ENCODE data around the gene RALB. TPM values are rescaled to one million over a fixed set of nuclear protein-coding genes. Genes with fewer than 3 reads are reported as not detected.

The RALB gene
- total and polyA plus RNA-seq, 2 experiments from 2014 or later = 15.2 to 17.4 TPM

- Histone ChIP-seq H3K9me2 (ENCODE audit: insufficient read depth) (no peaks in the 10 kb centered on the region), H2AFZ (no peak overlapping the region), H3K79me2 (replicated peaks; ENCODE audit: insufficient read depth) (no peaks in the 10 kb centered on the region), H3K4me2 (no peak overlapping the region), H3F3A (replicated peaks; ENCODE audit: low read depth) (no peaks in the 10 kb centered on the region), H3K36me3 (ENCODE audit: insufficient read depth) (no peaks in the 10 kb centered on the region), H3K4me1 (ENCODE audit: insufficient read depth) (no peaks in the 10 kb centered on the region; the same call in 1 of the 2 replicates), H3K27me3 (ENCODE audit: insufficient read depth) (peaks cover 47% of the 10 kb centered on the region), H4K20me1 (replicated peaks; ENCODE audit: insufficient read depth) (peaks cover 4% of the 10 kb centered on the region), H3K27ac (ENCODE audit: low read depth) (no peak overlapping the region), H3K4me3 (no peak overlapping the region)
- DNase-seq (ENCODE audit: low spot score) (no peak), ATAC-seq (no peak)
- no peaks in the 10 kb centered on the region for H3K36me3 Mint-ChIP-seq (ENCODE audit: low read depth)
- TF ChIP-seq ZNF114 (CRISPR knock-in tag; IDR thresholded peaks at IDR 0.05) (no peak), EZH2phosphoT487 (IDR thresholded peaks at IDR 0.05; ENCODE audit: unreplicated experiment) (no peak), ZNF462 (CRISPR knock-in tag; IDR thresholded peaks at IDR 0.05) (no peak), POLR2AphosphoS5 (IDR thresholded peaks at IDR 0.05; ENCODE audit: low read depth) (no peak), ZNF331 (CRISPR knock-in tag; IDR thresholded peaks at IDR 0.05; ENCODE audit: low read depth) (no peak), CREB1 (CRISPR knock-in tag; IDR thresholded peaks at IDR 0.05; ENCODE audit: low read depth) (no peak), STAT1 (IDR thresholded peaks at IDR 0.05; ENCODE audit: unreplicated experiment) (no peak)
- TF ChIP-seq, protein P1, sequence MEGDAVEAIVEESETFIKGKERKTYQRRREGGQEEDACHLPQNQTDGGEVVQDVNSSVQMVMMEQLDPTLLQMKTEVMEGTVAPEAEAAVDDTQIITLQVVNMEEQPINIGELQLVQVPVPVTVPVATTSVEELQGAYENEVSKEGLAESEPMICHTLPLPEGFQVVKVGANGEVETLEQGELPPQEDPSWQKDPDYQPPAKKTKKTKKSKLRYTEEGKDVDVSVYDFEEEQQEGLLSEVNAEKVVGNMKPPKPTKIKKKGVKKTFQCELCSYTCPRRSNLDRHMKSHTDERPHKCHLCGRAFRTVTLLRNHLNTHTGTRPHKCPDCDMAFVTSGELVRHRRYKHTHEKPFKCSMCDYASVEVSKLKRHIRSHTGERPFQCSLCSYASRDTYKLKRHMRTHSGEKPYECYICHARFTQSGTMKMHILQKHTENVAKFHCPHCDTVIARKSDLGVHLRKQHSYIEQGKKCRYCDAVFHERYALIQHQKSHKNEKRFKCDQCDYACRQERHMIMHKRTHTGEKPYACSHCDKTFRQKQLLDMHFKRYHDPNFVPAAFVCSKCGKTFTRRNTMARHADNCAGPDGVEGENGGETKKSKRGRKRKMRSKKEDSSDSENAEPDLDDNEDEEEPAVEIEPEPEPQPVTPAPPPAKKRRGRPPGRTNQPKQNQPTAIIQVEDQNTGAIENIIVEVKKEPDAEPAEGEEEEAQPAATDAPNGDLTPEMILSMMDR (conservative IDR thresholded peaks at IDR 0.05; ENCODE audit: low read depth in 2 of 2) = no peak
- TF ChIP-seq, protein P2, sequence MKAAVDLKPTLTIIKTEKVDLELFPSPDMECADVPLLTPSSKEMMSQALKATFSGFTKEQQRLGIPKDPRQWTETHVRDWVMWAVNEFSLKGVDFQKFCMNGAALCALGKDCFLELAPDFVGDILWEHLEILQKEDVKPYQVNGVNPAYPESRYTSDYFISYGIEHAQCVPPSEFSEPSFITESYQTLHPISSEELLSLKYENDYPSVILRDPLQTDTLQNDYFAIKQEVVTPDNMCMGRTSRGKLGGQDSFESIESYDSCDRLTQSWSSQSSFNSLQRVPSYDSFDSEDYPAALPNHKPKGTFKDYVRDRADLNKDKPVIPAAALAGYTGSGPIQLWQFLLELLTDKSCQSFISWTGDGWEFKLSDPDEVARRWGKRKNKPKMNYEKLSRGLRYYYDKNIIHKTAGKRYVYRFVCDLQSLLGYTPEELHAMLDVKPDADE (IDR thresholded peaks at IDR 0.05) = no peak
- H3K27ac Mint-ChIP-seq = no peak overlapping the region
- no peak overlapping the region for H3K4me3 Mint-ChIP-seq
- H3K4me1 Mint-ChIP-seq = peaks cover 16% of the 10 kb centered on the region
- H3K9me3 Mint-ChIP-seq = no peaks in the 10 kb centered on the region; the same call in 2 of the 3 replicates
- H3K27me3 Mint-ChIP-seq (ENCODE audit: insufficient read depth, low read depth, poor library complexity) = peaks cover 51% of the 10 kb centered on the region
These were observed 62.2 kb downstream of the RALB start for GRCh38 chr2:120314690-120315366.

Data from GM23338 (cell line).